HEK293 (cell line): Measurements from ENCODE around the gene RINT1.

Source experiments
- BCL6B ChIP-seq: fragments of 450-650 bp; formaldehyde crosslinking; IDR thresholded peaks from 2 replicates; pipeline ENCODE4 v1.5.1; 2017; ENCODE audit warnings: missing biosample characterization, missing genetic modification characterization
- CTCF ChIP-seq: fragments of 450-650 bp; formaldehyde crosslinking; IDR thresholded peaks from 2 replicates; pipeline ENCODE4 v1.5.1; 2016; ENCODE audit warnings: missing biosample characterization, missing genetic modification characterization
- GFI1B ChIP-seq: fragments of 450-650 bp; formaldehyde crosslinking; IDR thresholded peaks from 2 replicates; pipeline ENCODE4 v1.5.1; 2016; ENCODE audit warnings: missing biosample characterization, missing genetic modification characterization
- GLIS1 ChIP-seq: fragments of 450-650 bp; formaldehyde crosslinking; IDR thresholded peaks from 2 replicates; pipeline ENCODE4 v1.5.1; 2016; ENCODE audit warnings: missing biosample characterization, missing genetic modification characterization
- GLIS2 ChIP-seq: fragments of 450-650 bp; formaldehyde crosslinking; IDR thresholded peaks from 2 replicates; pipeline ENCODE4 v1.5.1; 2016; ENCODE audit warnings: missing biosample characterization, missing genetic modification characterization
- KLF1 ChIP-seq: fragments of 450-650 bp; formaldehyde crosslinking; IDR thresholded peaks from 2 replicates; pipeline ENCODE4 v1.5.1; 2016; ENCODE audit warnings: missing biosample characterization, missing genetic modification characterization
- RBAK ChIP-seq: fragments of 450-650 bp; formaldehyde crosslinking; IDR thresholded peaks from 2 replicates; pipeline ENCODE4 v1.5.1; 2016; ENCODE audit warnings: missing biosample characterization, missing genetic modification characterization
- ZBTB1 ChIP-seq: fragments of 450-650 bp; formaldehyde crosslinking; IDR thresholded peaks from 2 replicates; pipeline ENCODE4 v1.5.1; 2016; ENCODE audit warnings: missing biosample characterization, missing genetic modification characterization
- ZBTB10 ChIP-seq: fragments of 450-650 bp; formaldehyde crosslinking; IDR thresholded peaks from 2 replicates; pipeline ENCODE4 v1.5.1; 2016; ENCODE audit warnings: missing biosample characterization, missing genetic modification characterization
- ZBTB11 ChIP-seq: fragments of 450-650 bp; formaldehyde crosslinking; conservative IDR thresholded peaks from 2 replicates; pipeline ENCODE4 v1.5.1; 2016; ENCODE audit warnings: low read depth, missing biosample characterization, missing genetic modification characterization
- ZBTB17 ChIP-seq: fragments of 450-650 bp; formaldehyde crosslinking; IDR thresholded peaks from 2 replicates; pipeline ENCODE4 v1.5.1; 2016; ENCODE audit warnings: missing biosample characterization, missing genetic modification characterization
- ZEB2 ChIP-seq: fragments of 450-650 bp; formaldehyde crosslinking; IDR thresholded peaks from 2 replicates; pipeline ENCODE4 v1.5.1; 2016; ENCODE audit warnings: missing biosample characterization, missing genetic modification characterization
- ZNF24 ChIP-seq: fragments of 450-650 bp; formaldehyde crosslinking; IDR thresholded peaks from 2 replicates; pipeline ENCODE4 v1.5.1; 2016; ENCODE audit warnings: missing biosample characterization, missing genetic modification characterization
- ZNF248 ChIP-seq: fragments of 450-650 bp; formaldehyde crosslinking; IDR thresholded peaks from 2 replicates; pipeline ENCODE4 v1.5.1; 2017; ENCODE audit warnings: missing biosample characterization, missing genetic modification characterization
- ZNF266 ChIP-seq: fragments of 450-650 bp; formaldehyde crosslinking; IDR thresholded peaks from 2 replicates; pipeline ENCODE4 v1.5.1; 2016; ENCODE audit warnings: missing biosample characterization, missing genetic modification characterization, low read depth
- ZNF280C ChIP-seq: fragments of 450-650 bp; formaldehyde crosslinking; IDR thresholded peaks from 2 replicates; pipeline ENCODE4 v1.5.1; 2016; ENCODE audit warnings: missing biosample characterization, missing genetic modification characterization
- ZNF324 ChIP-seq: fragments of 450-650 bp; formaldehyde crosslinking; IDR thresholded peaks from 2 replicates; pipeline ENCODE4 v1.5.1; 2016; ENCODE audit warnings: missing biosample characterization, missing genetic modification characterization
- ZNF341 ChIP-seq: fragments of 450-650 bp; formaldehyde crosslinking; IDR thresholded peaks from 2 replicates; pipeline ENCODE4; 2016; ENCODE audit warnings: low read depth, missing biosample characterization, missing genetic modification characterization
- ZNF391 ChIP-seq: fragments of 450-650 bp; formaldehyde crosslinking; IDR thresholded peaks from 2 replicates; pipeline ENCODE4 v1.5.1; 2016; ENCODE audit warnings: low read depth, missing biosample characterization, missing genetic modification characterization, borderline replicate concordance
- ZNF398 ChIP-seq: fragments of 450-650 bp; formaldehyde crosslinking; IDR thresholded peaks from 2 replicates; pipeline ENCODE4 v1.5.1; 2017; ENCODE audit warnings: missing biosample characterization, missing genetic modification characterization
- ZNF404 ChIP-seq: fragments of 450-650 bp; formaldehyde crosslinking; IDR thresholded peaks from 2 replicates; pipeline ENCODE4 v1.5.1; 2017; ENCODE audit warnings: missing biosample characterization, missing genetic modification characterization
- ZNF416 ChIP-seq: fragments of 450-650 bp; formaldehyde crosslinking; IDR thresholded peaks from 2 replicates; pipeline ENCODE4 v1.5.1; 2016; ENCODE audit warnings: missing biosample characterization, missing genetic modification characterization
- ZNF558 ChIP-seq: fragments of 450-650 bp; formaldehyde crosslinking; IDR thresholded peaks from 2 replicates; pipeline ENCODE4 v1.5.1; 2016; ENCODE audit warnings: missing biosample characterization, missing genetic modification characterization
- ZNF660 ChIP-seq: fragments of 450-650 bp; IDR thresholded peaks from 2 replicates; pipeline ENCODE4 v1.5.1; 2018; ENCODE audit warnings: missing biosample characterization, mild to moderate bottlenecking, missing genetic modification characterization
- ZNF677 ChIP-seq: fragments of 450-650 bp; IDR thresholded peaks from 2 replicates; pipeline ENCODE4 v1.5.0; 2018; ENCODE audit warnings: missing biosample characterization, mild to moderate bottlenecking, missing genetic modification characterization, moderate library complexity
- ZNF707 ChIP-seq: fragments of 450-650 bp; formaldehyde crosslinking; IDR thresholded peaks from 2 replicates; pipeline ENCODE4 v1.5.1; 2016; ENCODE audit warnings: missing biosample characterization, missing genetic modification characterization
- ZNF837 ChIP-seq: fragments of 450-650 bp; formaldehyde crosslinking; IDR thresholded peaks from 2 replicates; pipeline ENCODE4 v1.5.1; 2016; ENCODE audit warnings: missing biosample characterization, missing genetic modification characterization

Gene RINT1

GRCh38 chr7:105581066-105581811, 49.2 kb downstream of the RINT1 start, which contains the start of gene EFCAB10 (continued):
- TF ChIP-seq CTCF (tag by site-specific recombination): peak; percentile 38; the same call in 1 of the 2 replicates
- no peak for TF ChIP-seq ZNF558 (tag by site-specific recombination)
- TF ChIP-seq ZNF677: no peak
- TF ChIP-seq ZNF398 (tag by site-specific recombination): peak; percentile 65
- TF ChIP-seq ZNF404 (tag by site-specific recombination): no peak
- no peak for TF ChIP-seq GFI1B
- TF ChIP-seq GLIS1 (tag by site-specific recombination): no peak; the same call in 1 of the 2 replicates
- peak; percentile 97 for TF ChIP-seq ZBTB17 (tag by site-specific recombination)
- peak; percentile 68 for TF ChIP-seq ZNF341
- TF ChIP-seq ZNF24 (tag by site-specific recombination): peak; percentile 82
- no peak for TF ChIP-seq ZNF416 (tag by site-specific recombination)
- TF ChIP-seq ZBTB10: no peak
- TF ChIP-seq GLIS2 (tag by site-specific recombination): no peak; the same call in 1 of the 2 replicates
- TF ChIP-seq RBAK (tag by site-specific recombination): no peak
- TF ChIP-seq ZNF837 (tag by site-specific recombination): no peak
- no peak for TF ChIP-seq ZNF280C
- TF ChIP-seq ZNF266 (tag by site-specific recombination): no peak
- TF ChIP-seq ZNF324 (tag by site-specific recombination): 0 out of 2 replicates have a peak, but pooled peaks have one; percentile 34
- TF ChIP-seq ZBTB1 (tag by site-specific recombination): no peak
- TF ChIP-seq ZNF660 (tag by site-specific recombination): peak; percentile 26; the same call in 1 of the 2 replicates
- no peak for TF ChIP-seq ZNF707 (tag by site-specific recombination)
- TF ChIP-seq ZNF248 (tag by site-specific recombination): no peak
- 0 out of 2 replicates have a peak, but pooled peaks have one; percentile 26 for TF ChIP-seq ZEB2 (tag by site-specific recombination)
- TF ChIP-seq ZBTB11: no peak
- no peak for TF ChIP-seq BCL6B (tag by site-specific recombination)
- TF ChIP-seq KLF1: no peak
- TF ChIP-seq ZNF391 (tag by site-specific recombination): no peak
